KOPT-K1 (cell line): Measurements from ENCODE around the gene STAP1.

Experiments
- H3K27ac ChIP-seq: fragments of 200-600 bp; sonication (generic); 2 replicates; pipeline ENCODE4 v1.5.1; 2016; ENCODE audit warnings: antibody characterized with exemption, mild to moderate bottlenecking, low read depth, low read length; ENCODE audit not compliant: poor library complexity, severe bottlenecking
- H3K36me3 ChIP-seq: fragments of 200-600 bp; sonication (generic); 2 replicates; pipeline ENCODE4 v1.5.1; 2017; ENCODE audit warnings: antibody characterized with exemption, mild to moderate bottlenecking, low read length, moderate library complexity; ENCODE audit not compliant: insufficient read depth
- H3K9me3 ChIP-seq: fragments of 200-600 bp; sonication (generic); 2 replicates; pipeline ENCODE4 v1.5.1; 2017; ENCODE audit warnings: antibody characterized with exemption, low read length, mild to moderate bottlenecking; ENCODE audit not compliant: insufficient read depth, poor library complexity, severe bottlenecking

Gene STAP1

DNA sequence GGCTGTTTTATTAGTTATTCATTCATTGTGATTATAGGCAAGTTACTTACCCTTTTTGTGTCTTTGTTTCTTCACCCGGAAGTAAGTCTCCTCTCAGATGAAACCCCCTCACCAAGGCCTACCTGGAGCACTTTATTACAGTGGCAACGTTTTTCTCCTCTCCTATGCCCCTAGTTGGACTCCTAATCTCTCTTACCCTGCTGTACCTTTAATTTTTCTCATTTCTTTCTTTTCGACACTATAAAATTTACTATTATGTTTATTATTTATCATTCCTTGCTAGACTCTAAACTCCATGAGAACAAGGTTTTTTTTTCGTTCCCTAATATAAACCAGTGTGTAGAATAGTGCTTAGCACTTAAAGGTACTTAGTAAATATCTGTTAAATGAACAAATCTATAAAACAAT, 17.5 kb downstream of the STAP1 start:
- H3K27ac ChIP-seq: no peak overlapping the region
- H3K36me3 ChIP-seq: no peaks in the 10 kb centered on the region
- no peaks in the 10 kb centered on the region for H3K9me3 ChIP-seq

DNA sequence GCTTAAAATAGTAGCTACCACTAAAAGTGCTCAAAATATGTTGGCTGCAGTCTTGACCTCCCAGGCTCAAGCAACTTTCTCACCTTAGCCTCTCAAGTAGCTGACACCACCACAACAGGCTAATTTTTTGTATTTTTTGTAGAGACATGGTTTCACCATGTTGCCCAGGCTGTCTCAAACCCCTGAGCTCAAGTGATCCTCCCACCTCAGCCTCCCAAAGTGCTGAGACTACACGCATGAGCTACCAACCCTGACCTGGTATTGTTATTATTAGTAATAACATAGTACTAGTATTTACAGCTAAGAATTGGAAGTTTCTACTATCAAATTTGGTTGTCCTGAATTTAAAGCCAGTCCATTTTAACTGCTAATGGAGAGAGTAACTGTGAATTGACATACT, 18.0 kb downstream of the STAP1 start:
- Histone ChIP-seq H3K27ac (no peak overlapping the region), H3K36me3 (no peaks in the 10 kb centered on the region), H3K9me3 (no peaks in the 10 kb centered on the region)

DNA sequence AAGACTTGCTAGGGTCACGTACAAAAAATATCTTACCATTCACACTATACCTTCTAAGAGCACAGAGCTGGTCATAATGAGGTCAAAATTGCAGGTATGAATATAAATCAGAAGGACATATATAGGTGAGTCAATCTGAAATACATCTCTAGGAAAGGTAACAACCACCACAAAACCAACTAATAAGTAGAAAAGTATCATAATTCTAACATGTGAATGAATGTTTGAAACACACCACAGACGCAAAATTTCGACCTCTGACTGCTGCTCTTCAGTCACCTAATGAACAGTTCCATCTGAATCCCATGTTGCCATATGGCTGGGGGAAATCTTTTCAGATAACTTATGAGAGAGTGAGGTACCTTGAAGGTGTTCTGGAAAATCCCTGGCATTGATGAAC, 22.1 kb downstream of the STAP1 start:
- no peaks in the 10 kb centered on the region for H3K9me3 ChIP-seq
- no peak overlapping the region for H3K27ac ChIP-seq
- H3K36me3 ChIP-seq: no peaks in the 10 kb centered on the region

DNA sequence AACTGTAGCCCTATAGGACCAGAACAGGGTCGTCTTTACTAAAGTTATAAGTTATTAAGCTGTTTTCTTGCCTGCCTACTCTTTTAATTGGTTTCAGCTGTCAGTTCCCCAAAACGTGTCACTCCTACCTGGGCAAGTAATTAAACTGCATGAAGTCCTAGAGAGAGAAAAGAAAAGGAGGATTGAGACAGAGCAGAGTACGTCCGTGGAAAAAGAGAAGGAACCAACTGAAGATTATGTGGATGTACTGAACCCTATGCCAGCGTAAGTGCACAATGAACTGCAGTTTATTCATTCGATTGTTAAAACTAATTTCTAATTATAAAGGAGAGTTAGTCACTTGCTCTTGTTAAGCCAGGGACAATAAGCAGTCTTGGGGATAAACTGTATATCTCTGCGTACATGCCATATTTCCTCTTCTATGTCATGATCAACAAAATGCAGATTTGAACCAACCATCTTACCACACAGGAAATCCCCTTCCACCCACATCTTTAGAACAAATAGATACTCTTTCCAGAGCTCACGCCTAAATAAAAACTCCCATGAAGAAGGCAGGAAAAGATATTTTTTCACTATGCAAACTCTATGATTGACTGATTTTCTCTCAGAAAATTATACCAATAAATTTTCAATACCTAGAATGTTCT, 22.8 kb downstream of the STAP1 start:
- Histone ChIP-seq H3K36me3 (no peaks in the 10 kb centered on the region), H3K27ac (no peak overlapping the region)

DNA sequence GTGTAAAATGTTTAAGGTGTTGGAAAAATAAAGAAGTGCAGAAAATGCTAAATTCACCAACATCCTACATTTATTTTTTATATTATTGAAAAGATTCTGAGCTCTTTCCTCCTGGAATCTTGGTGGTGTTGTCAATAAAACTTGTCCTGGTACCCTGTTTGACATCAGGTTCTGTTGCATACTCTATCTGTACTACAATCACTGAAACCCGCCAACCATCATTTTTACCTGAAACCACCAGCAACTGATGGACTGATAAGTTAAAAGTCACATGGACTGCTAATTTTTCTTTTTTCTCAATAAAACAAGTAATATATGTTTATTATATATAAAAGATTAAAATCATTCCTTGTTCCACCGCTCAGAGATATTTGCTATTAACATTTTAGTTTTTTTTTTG, 23.4 kb downstream of the STAP1 start:
- Histone ChIP-seq H3K36me3 (no peaks in the 10 kb centered on the region), H3K9me3 (no peaks in the 10 kb centered on the region), H3K27ac (no peak overlapping the region)

More for the DNA sequence above, 22.8 kb downstream of the STAP1 start:
- H3K9me3 ChIP-seq: no peaks in the 10 kb centered on the region

DNA sequence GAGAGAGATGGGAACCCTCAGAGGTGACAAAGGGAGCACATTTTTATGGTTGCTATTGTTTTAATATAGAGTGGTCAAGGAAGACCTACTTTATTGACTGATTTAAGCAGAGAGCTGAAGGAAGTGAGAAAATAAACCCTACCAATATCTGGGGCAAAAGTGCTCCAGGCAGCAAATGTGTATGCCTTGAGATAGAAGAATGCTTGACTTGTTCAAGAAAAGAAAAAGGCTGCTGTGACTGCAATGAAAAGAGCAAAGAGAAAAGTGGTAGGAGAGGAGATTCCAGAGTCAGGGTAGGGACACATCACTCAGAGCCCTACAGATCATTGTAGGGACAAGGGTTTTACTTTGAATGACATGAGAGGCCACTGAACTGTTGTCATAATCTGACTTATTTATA, 26.0 kb downstream of the STAP1 start:
- Histone ChIP-seq H3K27ac (no peak overlapping the region), H3K9me3 (no peaks in the 10 kb centered on the region), H3K36me3 (no peaks in the 10 kb centered on the region)

DNA sequence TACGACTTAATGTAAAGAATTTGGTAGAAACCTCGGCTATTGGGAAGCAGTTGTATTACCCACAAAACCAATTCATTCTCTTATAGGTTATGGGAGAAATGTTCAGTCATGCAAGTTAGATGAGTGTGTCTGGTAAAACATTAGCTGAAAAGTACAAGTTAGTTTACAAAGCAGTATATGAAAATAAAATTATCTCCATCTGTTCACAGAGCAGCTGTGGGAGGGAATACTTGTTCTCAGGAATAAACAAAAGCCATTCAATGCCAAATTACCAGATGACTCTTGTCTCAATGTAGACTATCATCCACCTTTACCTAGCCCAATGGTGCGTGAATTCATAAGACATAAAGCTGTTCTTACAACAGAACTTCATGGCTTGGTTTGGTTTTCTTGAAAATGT, 28.6 kb downstream of the STAP1 start:
- H3K36me3 ChIP-seq: no peaks in the 10 kb centered on the region
- H3K9me3 ChIP-seq: no peaks in the 10 kb centered on the region
- H3K27ac ChIP-seq: no peak overlapping the region

DNA sequence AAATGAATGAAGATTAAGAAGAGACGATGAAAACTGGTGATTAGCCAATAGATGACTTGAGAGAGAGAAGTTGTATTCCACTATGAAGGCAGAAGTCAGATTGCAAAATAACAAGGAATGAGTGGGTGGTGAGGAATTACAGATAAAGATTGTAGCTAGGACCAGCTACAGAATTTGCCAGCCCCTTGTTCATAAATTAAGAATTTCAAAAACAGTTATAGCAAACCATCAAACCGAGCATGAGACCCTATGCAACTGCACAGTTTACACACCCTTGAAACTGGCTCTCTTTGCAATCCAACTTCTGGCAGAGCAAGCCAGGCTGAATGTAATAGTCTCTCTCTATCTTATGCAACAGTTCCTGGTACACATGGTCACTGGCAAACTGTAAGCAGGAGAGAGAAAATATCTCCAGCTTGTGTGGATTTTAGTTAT, 35.2 kb downstream of the STAP1 start:
- no peaks in the 10 kb centered on the region for H3K9me3 ChIP-seq
- H3K27ac ChIP-seq: no peak overlapping the region
- no peaks in the 10 kb centered on the region for H3K36me3 ChIP-seq

DNA sequence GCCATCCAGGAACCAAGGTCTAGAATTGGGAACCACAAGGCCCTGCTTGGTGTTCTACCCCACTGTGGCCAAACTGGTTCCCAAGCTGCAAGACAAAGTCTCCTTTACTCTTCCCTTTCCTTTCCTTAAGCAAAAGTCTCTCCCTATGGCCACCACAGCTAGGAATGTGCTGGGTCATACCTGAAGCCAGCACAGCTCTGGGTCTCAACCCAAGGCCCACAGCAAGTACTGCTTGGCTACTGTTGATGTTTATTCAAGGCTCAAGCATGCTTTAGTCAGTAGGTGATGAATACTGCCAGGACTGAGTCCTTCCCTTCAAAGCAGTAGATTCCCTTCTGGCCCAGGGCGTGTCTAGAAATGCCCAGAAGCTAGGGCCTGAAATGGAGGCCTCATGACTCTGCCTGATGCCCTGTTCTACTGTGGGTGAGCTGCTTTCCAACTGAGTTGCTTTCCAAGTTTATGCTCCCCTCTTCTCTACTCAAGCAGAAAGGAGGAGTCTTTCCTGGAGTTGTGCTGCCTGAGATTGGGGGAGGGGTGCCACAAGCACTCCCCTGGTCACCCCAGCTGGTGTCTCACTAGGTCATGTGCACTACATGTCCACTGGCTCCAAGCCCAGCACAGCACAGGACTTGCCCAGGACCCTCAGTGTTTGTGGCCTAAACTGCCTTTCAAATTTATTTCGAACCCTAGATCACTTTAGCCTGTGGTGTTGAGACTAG, 44.9 kb downstream of the STAP1 start:
- H3K27ac ChIP-seq: no peak overlapping the region
- no peaks in the 10 kb centered on the region for H3K9me3 ChIP-seq
- no peaks in the 10 kb centered on the region for H3K36me3 ChIP-seq

DNA sequence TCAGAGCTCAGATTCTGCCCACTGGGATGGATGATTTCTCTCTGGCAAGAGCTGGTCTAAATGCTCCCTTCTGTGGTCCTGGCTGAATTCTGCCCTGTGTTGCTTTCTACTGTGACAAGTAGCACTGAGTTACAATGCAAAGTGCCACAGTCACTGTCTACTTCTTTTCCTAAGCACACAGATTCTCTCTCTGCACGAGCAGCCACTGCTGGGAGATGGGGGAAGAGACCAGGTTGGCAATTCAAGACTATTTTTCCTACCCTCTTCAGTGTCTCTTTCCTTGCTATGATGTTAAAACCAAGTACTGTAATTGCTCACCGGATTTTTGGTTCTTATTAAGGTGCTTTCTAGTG, 45.5 kb downstream of the STAP1 start:
- no peaks in the 10 kb centered on the region for H3K9me3 ChIP-seq
- H3K36me3 ChIP-seq: no peaks in the 10 kb centered on the region
- no peak overlapping the region for H3K27ac ChIP-seq

DNA sequence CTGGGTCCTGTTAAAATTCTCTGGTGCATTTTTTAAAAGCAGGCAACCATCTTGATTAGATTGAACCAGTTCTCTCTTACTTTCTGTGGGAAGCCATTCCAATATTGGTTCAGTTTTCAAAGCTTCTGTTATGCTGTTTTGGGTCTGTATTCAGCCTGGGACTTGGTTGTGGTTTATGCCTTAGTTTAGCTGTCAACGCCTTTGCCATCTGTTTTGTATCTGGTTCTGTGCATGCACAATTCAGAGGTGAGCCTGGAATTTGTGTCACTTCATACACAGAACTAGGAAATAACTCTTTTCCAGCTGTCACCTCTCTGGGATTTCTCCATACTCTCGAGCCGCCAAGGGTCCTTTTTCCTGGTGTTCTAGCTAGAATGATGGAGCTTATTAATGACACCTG, 46.2 kb downstream of the STAP1 start:
- Histone ChIP-seq H3K9me3 (no peaks in the 10 kb centered on the region), H3K36me3 (0 out of 2 replicates have a peak, but pooled peaks cover under 1% of the 10 kb centered on the region), H3K27ac (no peak overlapping the region)

DNA sequence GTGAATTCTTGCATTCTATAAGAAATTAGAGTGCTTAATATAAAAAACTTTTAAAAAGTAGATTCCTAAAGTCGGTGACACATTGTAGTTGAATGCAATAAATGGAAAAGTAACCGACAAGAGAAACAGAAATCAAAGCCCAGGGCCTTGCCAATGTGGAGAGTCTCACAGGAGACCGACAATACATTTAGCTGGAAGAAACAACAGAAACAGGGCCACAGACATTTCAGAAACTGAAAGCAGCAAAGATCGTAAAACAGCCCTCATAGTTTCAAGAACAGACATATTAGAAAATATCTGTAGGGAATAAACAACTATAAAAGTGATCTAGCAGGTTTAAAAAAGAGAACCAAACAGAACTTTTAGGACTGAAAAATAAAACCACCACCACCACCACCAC, 49.5 kb downstream of the STAP1 start:
- H3K27ac ChIP-seq: no peak overlapping the region
- H3K36me3 ChIP-seq: 0 out of 2 replicates have a peak, but pooled peaks cover 4% of the 10 kb centered on the region
- H3K9me3 ChIP-seq: peaks cover 4% of the 10 kb centered on the region

DNA sequence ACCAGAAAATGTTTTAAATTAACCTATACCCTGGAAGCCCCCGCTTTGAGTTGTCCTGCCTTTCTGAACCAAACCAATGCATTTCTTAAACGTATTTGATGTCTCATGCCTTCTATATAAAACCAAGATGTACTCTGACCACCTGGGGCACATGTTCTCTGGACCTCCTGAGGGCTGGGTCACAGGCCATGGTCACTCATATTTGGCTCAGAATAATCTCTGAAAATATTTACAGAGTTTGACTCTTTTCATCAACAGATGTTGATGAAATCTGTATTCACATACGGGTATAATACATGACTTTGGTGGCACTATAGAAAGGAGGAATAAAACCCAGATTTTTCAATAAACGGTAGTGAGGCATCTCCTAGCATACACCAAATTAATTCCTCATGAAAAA, 55.7 kb downstream of the STAP1 start:
- peaks cover 44% of the 10 kb centered on the region for H3K36me3 ChIP-seq

DNA sequence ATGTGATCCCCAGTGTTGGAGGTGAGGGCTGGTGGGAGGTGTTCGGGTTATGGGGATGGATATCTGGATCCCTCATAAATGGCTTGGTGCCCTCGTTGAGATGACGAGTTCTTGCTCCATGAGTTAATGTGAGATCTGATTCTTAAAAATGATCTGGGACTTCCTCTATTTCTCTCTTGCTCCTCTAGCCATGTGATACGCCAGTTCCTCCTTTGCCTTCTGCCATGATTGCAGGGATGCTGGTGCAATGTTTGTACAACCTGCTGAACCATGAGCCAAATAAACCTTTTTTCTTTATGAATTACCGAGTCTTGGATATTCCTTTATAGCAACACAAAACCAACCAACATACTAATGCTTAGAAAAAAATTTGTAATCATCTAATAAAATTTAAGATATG, 56.6 kb downstream of the STAP1 start:
- H3K9me3 ChIP-seq: peaks cover 12% of the 10 kb centered on the region
- H3K36me3 ChIP-seq: peaks cover 50% of the 10 kb centered on the region
- H3K27ac ChIP-seq: no peak overlapping the region

More for the DNA sequence above, 55.7 kb downstream of the STAP1 start:
- Histone ChIP-seq H3K27ac (no peak overlapping the region), H3K9me3 (peaks cover 12% of the 10 kb centered on the region)

DNA sequence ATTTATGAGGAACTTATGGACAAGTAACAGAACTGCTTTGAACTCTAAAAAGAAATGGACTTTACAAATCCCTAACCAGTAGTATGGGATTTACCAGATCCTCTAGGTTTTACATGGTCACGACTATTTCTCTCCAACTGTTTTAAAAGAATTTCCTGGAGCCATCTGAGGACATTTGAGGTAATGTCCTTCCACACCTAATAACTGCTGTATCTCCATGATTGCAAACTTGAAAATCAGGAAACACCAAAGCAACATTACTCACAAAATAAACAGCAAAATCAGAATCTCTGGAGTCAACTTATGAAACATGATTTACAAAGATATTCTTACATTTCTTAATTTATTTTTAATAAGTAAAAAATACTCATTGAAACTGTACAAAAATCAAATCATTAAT, 58.0 kb downstream of the STAP1 start:
- peaks cover 63% of the 10 kb centered on the region for H3K36me3 ChIP-seq
- no peak overlapping the region for H3K27ac ChIP-seq
- H3K9me3 ChIP-seq: peaks cover 12% of the 10 kb centered on the region

DNA sequence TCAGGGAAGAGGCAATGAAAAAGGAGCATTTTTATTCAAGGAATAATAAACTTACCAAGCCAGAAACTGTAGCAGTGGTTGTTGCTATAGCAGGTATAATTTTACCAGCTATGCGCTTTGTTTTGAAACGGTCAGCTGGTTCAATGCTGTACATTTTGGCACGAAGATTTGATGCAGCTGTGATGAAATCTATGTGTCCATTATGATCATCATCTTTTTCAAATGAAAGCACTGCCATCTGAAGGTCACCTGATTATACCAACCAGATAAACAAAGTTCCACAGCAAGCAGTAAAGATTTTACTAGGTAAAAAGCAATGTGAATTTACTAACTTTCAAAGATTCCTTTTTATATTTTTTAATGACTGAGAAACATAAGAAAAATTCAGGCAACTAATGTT, 66.4 kb downstream of the STAP1 start:
- Histone ChIP-seq H3K36me3 (peaks cover 92% of the 10 kb centered on the region), H3K9me3 (no peaks in the 10 kb centered on the region)

More for the DNA sequence above, 66.4 kb downstream of the STAP1 start:
- H3K27ac ChIP-seq: no peak overlapping the region
